Sigmoid colon (tissue), 7 donors: ENCODE results near the gene FAM241A. TPM values are rescaled to one million over a fixed set of nuclear protein-coding genes. Genes with fewer than 3 reads are reported as not detected.

Source experiments
- DNase-seq: peaks from one replicate; pipeline ENCODE4 v3.0.0-alpha.2; 2019
- H3K27ac ChIP-seq, 4 donors: fragments of 200-600 bp; sonication (generic); one replicate each; pipeline ENCODE4 v1.5.1; 2016 to 2019; ENCODE audit warnings: mild to moderate bottlenecking in 1 of 4
- H3K27me3 ChIP-seq, 3 donors: fragments of 200-600 bp; sonication (generic); one replicate each; pipeline ENCODE4 v1.5.1; 2019; ENCODE audit warnings: mild to moderate bottlenecking in 1 of 3
- H3K36me3 ChIP-seq, 4 donors: fragments of 200-600 bp; sonication (generic); one replicate each; pipeline ENCODE4 v1.5.1; 2016 to 2019
- H3K4me1 ChIP-seq, 4 donors: fragments of 200-600 bp; sonication (generic); one replicate each; pipeline ENCODE4 v1.5.1; 2017 to 2019
- H3K4me3 ChIP-seq, 4 donors: fragments of 200-600 bp; sonication (generic); one replicate each; pipeline ENCODE4 v1.5.1; 2017 to 2019; ENCODE audit warnings: mild to moderate bottlenecking in 2 of 4, moderate library complexity in 1 of 4
- H3K9me3 ChIP-seq, 4 donors: fragments of 200-600 bp in 3 of 4; sonication (generic) in 3 of 4; one replicate each; pipeline versions ENCODE4 v1.5.1 to v1.6.1; 2013 to 2019
- EP300 ChIP-seq, 4 donors: sonication (generic); formaldehyde crosslinking; IDR thresholded peaks; one replicate each; pipeline ENCODE4 v1.6.1; 2017; ENCODE audit warnings: antibody characterized with exemption in 4 of 4
- POLR2A ChIP-seq, 2 donors: fragments of 450-650 bp; IDR thresholded peaks; one replicate each; pipeline ENCODE4 v1.6.1; 2016; ENCODE audit warnings: antibody characterized with exemption in 2 of 2, mild to moderate bottlenecking in 2 of 2, moderate library complexity in 2 of 2
- POLR2AphosphoS5 ChIP-seq, 4 donors: sonication (generic); formaldehyde crosslinking; IDR thresholded peaks; one replicate each; pipeline ENCODE4 v1.6.1; 2017; ENCODE audit warnings: antibody characterized with exemption in 4 of 4
- WGBS, 2 donors: extraction: QIAGEN DNeasy Blood & Tissue Kit; methylation state at CpG; one replicate each; pipeline ENCODE4 v1.1.7; 2013; 5-methylcytosine and 5-hydroxymethylcytosine counted together
- intact Hi-C: fragments of 100-400 bp; cut with DNase I; formaldehyde crosslinking; loops from one replicate; pipeline ENCODE4 v1.15.1; 2023
- polyA plus RNA-seq, 3 donors: library from polyadenylated mRNA; stranded (reverse); fragments of 200-250 nt; gene quantifications; one replicate each; pipeline ENCODE4 v1.2.3, GENCODE V29; 2013
- total RNA-seq, 4 donors: library from RNA; depleted of rRNA; stranded (reverse); fragments of >200 nt; gene quantifications; one replicate each; pipeline ENCODE4 v1.1.0, GENCODE V29; 2016
- TF ChIP-seq, protein P1 (sequence below), 4 experiments: fragments of 450-650 bp in 3 of 4; fragments of 200-600 bp in 1 of 4; IDR thresholded peaks; one replicate each; pipeline ENCODE4 v1.5.1; 2016 to 2019; ENCODE audit warnings: antibody characterized with exemption in 4 of 4, mild to moderate bottlenecking in 3 of 4, moderate library complexity in 2 of 4
- donor health status: healthy with polysubstance abuse.
- donor health status: Bipolar disorder and iron deficiency.
- donor health status: healthy.

The FAM241A gene
- total and polyA plus RNA-seq, 7 donors: 1.2 to 3.7 (median 2.8) TPM

DNA sequence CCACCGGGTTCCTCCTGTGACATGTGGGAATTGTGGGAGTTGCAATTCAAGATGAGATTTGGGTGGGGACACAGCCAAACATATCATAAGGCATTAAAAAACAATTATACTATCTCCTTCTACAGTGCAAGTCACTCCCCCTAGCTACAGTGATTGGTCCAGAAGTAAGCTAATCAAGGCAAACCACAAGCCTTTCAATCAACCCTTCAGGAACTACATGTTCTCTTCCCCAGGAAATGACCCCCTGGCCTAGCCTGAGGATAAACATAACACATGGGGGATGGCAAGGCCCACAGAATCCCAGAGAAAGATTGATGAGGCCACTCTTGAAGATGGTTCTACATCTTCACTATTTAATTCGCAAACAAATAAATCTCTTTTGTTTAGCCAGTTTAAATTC lies 25.2 kb upstream of the FAM241A start:
- no peaks in the 10 kb centered on the region for H3K9me3 ChIP-seq
- no peaks in the 10 kb centered on the region for H3K36me3 ChIP-seq
- intact Hi-C loops: no loop called here
- 94 to 98% methylated on average over 2 of the region's 2 CpGs for WGBS, 2 donors
- H3K27me3 ChIP-seq: no peaks in the 10 kb centered on the region
- H3K4me1 ChIP-seq: no peaks in the 10 kb centered on the region
- TF ChIP-seq, protein P1, sequence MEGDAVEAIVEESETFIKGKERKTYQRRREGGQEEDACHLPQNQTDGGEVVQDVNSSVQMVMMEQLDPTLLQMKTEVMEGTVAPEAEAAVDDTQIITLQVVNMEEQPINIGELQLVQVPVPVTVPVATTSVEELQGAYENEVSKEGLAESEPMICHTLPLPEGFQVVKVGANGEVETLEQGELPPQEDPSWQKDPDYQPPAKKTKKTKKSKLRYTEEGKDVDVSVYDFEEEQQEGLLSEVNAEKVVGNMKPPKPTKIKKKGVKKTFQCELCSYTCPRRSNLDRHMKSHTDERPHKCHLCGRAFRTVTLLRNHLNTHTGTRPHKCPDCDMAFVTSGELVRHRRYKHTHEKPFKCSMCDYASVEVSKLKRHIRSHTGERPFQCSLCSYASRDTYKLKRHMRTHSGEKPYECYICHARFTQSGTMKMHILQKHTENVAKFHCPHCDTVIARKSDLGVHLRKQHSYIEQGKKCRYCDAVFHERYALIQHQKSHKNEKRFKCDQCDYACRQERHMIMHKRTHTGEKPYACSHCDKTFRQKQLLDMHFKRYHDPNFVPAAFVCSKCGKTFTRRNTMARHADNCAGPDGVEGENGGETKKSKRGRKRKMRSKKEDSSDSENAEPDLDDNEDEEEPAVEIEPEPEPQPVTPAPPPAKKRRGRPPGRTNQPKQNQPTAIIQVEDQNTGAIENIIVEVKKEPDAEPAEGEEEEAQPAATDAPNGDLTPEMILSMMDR (IDR thresholded peaks at IDR 0.05): no peak
- TF ChIP-seq EP300 (IDR thresholded peaks at IDR 0.05): no peak
- TF ChIP-seq POLR2AphosphoS5 (IDR thresholded peaks at IDR 0.05): no peak
- H3K27ac ChIP-seq: no peak overlapping the region
- H3K4me3 ChIP-seq: no peak overlapping the region
- DNase-seq: no peak

DNA sequence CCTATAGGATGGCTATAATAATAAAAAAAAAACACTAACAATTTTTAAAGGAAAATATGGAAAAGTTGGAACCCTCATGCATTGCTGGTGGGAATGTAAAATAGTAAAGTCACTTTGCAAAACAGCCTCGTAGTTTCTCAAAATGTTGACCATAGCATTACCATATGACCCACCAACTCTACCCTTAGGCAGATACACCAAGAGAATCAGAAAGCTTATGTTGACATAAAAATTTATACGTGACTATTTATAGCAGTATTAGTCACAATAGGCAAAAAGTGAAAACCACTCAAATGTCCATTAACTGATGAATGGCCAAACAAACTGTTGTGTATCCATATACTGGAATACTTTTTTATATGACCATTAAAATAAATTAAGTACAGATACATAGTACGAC lies 19.8 kb upstream of the FAM241A start:
- H3K27me3 ChIP-seq: no peaks in the 10 kb centered on the region
- 90% methylated on average over 3 of the region's 3 CpGs for WGBS, 2 donors
- H3K4me3 ChIP-seq: no peak overlapping the region
- DNase-seq: no peak
- no peaks in the 10 kb centered on the region for H3K9me3 ChIP-seq
- H3K4me1 ChIP-seq: no peaks in the 10 kb centered on the region
- H3K27ac ChIP-seq: no peak overlapping the region
- TF ChIP-seq, protein P1 (IDR thresholded peaks at IDR 0.05): no peak
- no peak for TF ChIP-seq EP300 (IDR thresholded peaks at IDR 0.05)
- no peak for TF ChIP-seq POLR2A (IDR thresholded peaks at IDR 0.05)
- TF ChIP-seq POLR2AphosphoS5 (IDR thresholded peaks at IDR 0.05): no peak
- no peaks in the 10 kb centered on the region for H3K36me3 ChIP-seq
- intact Hi-C loops: no loop called here

DNA sequence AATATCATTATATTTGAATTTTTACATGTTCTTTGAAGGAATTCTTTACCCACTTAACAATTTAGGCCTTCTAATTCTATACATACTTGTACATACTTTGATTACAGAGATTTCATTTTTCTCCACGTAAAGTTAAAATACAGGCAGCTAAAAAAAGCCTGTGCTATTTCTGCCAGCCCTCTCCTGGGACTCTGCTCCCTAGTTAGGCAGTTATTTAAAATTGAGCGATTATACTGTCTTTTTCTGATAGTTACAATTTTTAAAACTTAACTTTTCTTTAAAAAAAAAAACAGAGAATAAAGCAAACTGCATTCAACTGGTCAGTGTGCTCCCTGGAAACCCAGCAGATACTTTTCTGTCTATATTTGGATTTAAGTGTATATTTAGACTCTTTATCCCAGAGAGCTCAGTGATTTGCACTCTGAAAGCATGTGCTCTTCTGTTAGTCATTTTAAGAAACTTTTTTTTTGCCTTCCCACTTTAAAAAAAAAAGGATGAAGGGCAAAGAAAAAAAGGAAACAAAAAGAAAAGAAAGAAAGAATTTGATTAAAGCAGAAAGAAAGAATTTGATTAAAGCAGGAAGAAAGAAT lies 18.1 kb upstream of the FAM241A start:
- no peak for TF ChIP-seq POLR2AphosphoS5 (IDR thresholded peaks at IDR 0.05)
- no peak for TF ChIP-seq POLR2A (IDR thresholded peaks at IDR 0.05)
- TF ChIP-seq, protein P1 (IDR thresholded peaks at IDR 0.05): no peak
- no peak for TF ChIP-seq EP300 (IDR thresholded peaks at IDR 0.05)
- Histone ChIP-seq H3K27ac (no peak overlapping the region), H3K4me3 (no peak overlapping the region), H3K36me3 (no peaks in the 10 kb centered on the region), H3K4me1 (no peaks in the 10 kb centered on the region), H3K9me3 (no peaks in the 10 kb centered on the region), H3K27me3 (no peaks in the 10 kb centered on the region)
- intact Hi-C loops: no loop called here
- DNase-seq: no peak
- 58 to 84% methylated on average over 2 of the region's 2 CpGs for WGBS, 2 donors

DNA sequence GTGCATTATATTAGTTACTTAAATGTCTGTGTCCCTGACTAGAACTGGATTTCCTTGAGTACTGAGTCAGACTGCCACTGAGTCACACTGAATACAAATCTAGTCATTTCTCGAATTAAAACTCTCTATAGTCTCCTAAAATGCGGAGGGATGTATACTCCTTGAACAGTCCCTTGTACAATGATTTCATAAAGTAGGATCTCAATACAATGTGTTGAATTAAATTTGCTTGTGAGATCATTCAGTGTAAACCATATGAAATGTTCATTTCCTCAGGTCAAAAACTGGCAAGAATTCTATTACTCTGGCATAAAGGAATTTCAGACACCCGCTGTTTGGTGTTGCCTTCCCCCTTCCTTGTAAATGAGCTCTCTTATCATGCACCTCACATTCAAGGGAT lies 17.5 kb upstream of the FAM241A start:
- WGBS, 2 donors: 90 to 91% methylated on average over 3 of the region's 3 CpGs

More for the DNA sequence above, 17.5 kb upstream of the FAM241A start:
- intact Hi-C loops: no loop called here
- DNase-seq: no peak
- H3K36me3 ChIP-seq: no peaks in the 10 kb centered on the region
- H3K4me3 ChIP-seq: no peak overlapping the region
- no peak overlapping the region for H3K27ac ChIP-seq
- H3K4me1 ChIP-seq: no peaks in the 10 kb centered on the region
- no peaks in the 10 kb centered on the region for H3K9me3 ChIP-seq
- no peaks in the 10 kb centered on the region for H3K27me3 ChIP-seq
- TF ChIP-seq, protein P1 (IDR thresholded peaks at IDR 0.05): no peak
- TF ChIP-seq EP300 (IDR thresholded peaks at IDR 0.05): no peak
- no peak for TF ChIP-seq POLR2AphosphoS5 (IDR thresholded peaks at IDR 0.05)
- no peak for TF ChIP-seq POLR2A (IDR thresholded peaks at IDR 0.05)
